ENCODE results near the gene ELMO1.

The ELMO1 gene

GRCh38 chr7:37198041-37198905 lies 250.4 kb downstream of the ELMO1 start:
- no peak for TF ChIP-seq CTCF (IDR thresholded peaks at IDR 0.05)
- Histone ChIP-seq H3K9ac (no peak overlapping the region), H3K79me2 (no peaks in the 10 kb centered on the region), H3K36me3 (ENCODE audit: control insufficient read depth, insufficient read depth, low read length) (no peaks in the 10 kb centered on the region), H3K27ac (no peak overlapping the region), H3K9me3 (ENCODE audit: control insufficient read depth, low read length) (no peaks in the 10 kb centered on the region), H3K4me1 (no peaks in the 10 kb centered on the region), H3K27me3 (ENCODE audit: control insufficient read depth, insufficient read depth, low read length) (no peaks in the 10 kb centered on the region), H2AFZ (no peak overlapping the region), H3K4me2 (ENCODE audit: low read length) (no peak overlapping the region), H3K4me3 (ENCODE audit: low read depth, low read length) (no peak overlapping the region)

GRCh38 chr7:37197108-37197507 lies 251.6 kb downstream of the ELMO1 start:
- no peak overlapping the region for H3K27ac ChIP-seq
- no peaks in the 10 kb centered on the region for H3K27me3 ChIP-seq (ENCODE audit: control insufficient read depth, insufficient read depth, low read length)
- no peak overlapping the region for H2AFZ ChIP-seq
- H3K4me3 ChIP-seq (ENCODE audit: low read depth, low read length) = no peak overlapping the region
- no peak overlapping the region for H3K4me2 ChIP-seq (ENCODE audit: low read length)
- no peaks in the 10 kb centered on the region for H3K4me1 ChIP-seq
- H3K79me2 ChIP-seq = no peaks in the 10 kb centered on the region
- TF ChIP-seq CTCF (IDR thresholded peaks at IDR 0.05) = no peak
- no peaks in the 10 kb centered on the region for H3K36me3 ChIP-seq (ENCODE audit: control insufficient read depth, insufficient read depth, low read length)
- H3K9ac ChIP-seq = no peak overlapping the region
- H3K9me3 ChIP-seq (ENCODE audit: control insufficient read depth, low read length) = no peaks in the 10 kb centered on the region

DNA sequence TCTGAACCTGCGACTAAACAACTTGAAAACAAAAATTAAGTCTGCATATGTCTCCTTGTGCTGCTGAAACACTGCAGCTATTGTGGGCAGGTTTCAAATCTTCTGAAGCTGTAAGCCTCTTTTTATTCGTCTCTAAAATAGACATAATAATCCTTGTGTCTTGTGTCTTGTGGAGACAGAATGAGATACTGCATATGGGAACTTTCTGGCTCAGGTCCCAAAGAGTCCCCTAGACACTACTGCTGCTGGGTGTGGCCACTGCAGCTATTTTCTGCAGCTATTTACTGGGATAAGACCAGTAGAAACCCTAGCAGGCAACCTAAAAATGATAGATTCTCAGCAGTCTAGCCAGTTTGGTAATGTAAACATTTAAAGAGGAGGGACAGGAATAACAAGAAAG lies 252.0 kb downstream of the ELMO1 start:
- Histone ChIP-seq H2AFZ (no peak overlapping the region), H3K36me3 (ENCODE audit: control insufficient read depth, insufficient read depth, low read length) (no peaks in the 10 kb centered on the region), H3K79me2 (no peaks in the 10 kb centered on the region), H3K4me3 (ENCODE audit: low read depth, low read length) (no peak overlapping the region), H3K27ac (no peak overlapping the region), H3K9me3 (ENCODE audit: control insufficient read depth, low read length) (no peaks in the 10 kb centered on the region), H3K4me1 (no peaks in the 10 kb centered on the region), H3K4me2 (ENCODE audit: low read length) (no peak overlapping the region), H3K27me3 (ENCODE audit: control insufficient read depth, insufficient read depth, low read length) (no peaks in the 10 kb centered on the region), H3K9ac (no peak overlapping the region)
- no peak for TF ChIP-seq CTCF (IDR thresholded peaks at IDR 0.05)

GRCh38 chr7:37195388-37195787 lies 253.3 kb downstream of the ELMO1 start:
- Histone ChIP-seq H3K27ac (no peak overlapping the region), H3K27me3 (ENCODE audit: control insufficient read depth, insufficient read depth, low read length) (no peaks in the 10 kb centered on the region), H3K9ac (no peak overlapping the region), H3K4me2 (ENCODE audit: low read length) (no peak overlapping the region), H3K4me3 (ENCODE audit: low read depth, low read length) (no peak overlapping the region), H2AFZ (no peak overlapping the region), H3K4me1 (no peaks in the 10 kb centered on the region), H3K79me2 (no peaks in the 10 kb centered on the region), H3K36me3 (ENCODE audit: control insufficient read depth, insufficient read depth, low read length) (no peaks in the 10 kb centered on the region), H3K9me3 (ENCODE audit: control insufficient read depth, low read length) (no peaks in the 10 kb centered on the region)
- TF ChIP-seq CTCF (IDR thresholded peaks at IDR 0.05) = no peak

DNA sequence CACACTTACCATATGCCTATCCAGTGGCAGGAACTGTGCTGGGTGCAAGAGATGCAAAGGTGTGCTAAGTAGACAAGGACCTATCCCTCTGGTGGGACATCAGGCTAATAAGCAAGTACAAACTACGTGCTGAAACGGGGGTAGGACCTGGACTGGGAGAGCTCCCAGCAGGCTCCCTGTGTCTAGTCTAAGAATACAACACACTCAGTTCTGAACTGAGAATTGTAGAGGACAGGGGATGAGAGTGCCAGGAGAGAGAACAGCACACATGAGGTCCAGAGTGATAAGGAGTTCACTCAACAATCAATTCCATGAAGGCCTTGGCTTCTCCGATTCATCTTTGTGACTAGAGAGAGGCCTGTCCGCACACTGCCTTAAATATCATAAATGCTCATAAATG lies 253.7 kb downstream of the ELMO1 start:
- H3K79me2 ChIP-seq = no peaks in the 10 kb centered on the region
- no peaks in the 10 kb centered on the region for H3K27me3 ChIP-seq (ENCODE audit: control insufficient read depth, insufficient read depth, low read length)
- H3K9me3 ChIP-seq (ENCODE audit: control insufficient read depth, low read length) = no peaks in the 10 kb centered on the region
- no peaks in the 10 kb centered on the region for H3K36me3 ChIP-seq (ENCODE audit: control insufficient read depth, insufficient read depth, low read length)
- no peak overlapping the region for H3K27ac ChIP-seq
- no peak overlapping the region for H3K4me3 ChIP-seq (ENCODE audit: low read depth, low read length)
- no peak overlapping the region for H3K4me2 ChIP-seq (ENCODE audit: low read length)
- TF ChIP-seq CTCF (IDR thresholded peaks at IDR 0.05) = no peak
- H3K9ac ChIP-seq = no peak overlapping the region
- no peaks in the 10 kb centered on the region for H3K4me1 ChIP-seq
- H2AFZ ChIP-seq = no peak overlapping the region
